Inflammatory macrophage (primary cell): ENCODE measurements around the gene VCL.

Source experiments
- DNase-seq, 2 donors: peaks; one replicate each; pipeline ENCODE4 v3.0.0-alpha.2; 2020 to 2022

Gene VCL

GRCh38 chr10:74077416-74077815, 79.5 kb downstream of the VCL start:
- DNase-seq, result no peak

- no peak for DNase-seq
These were observed 80.1 kb downstream of the VCL start for GRCh38 chr10:74078037-74078436.

- no peak for DNase-seq
These were observed 81.4 kb downstream of the VCL start for GRCh38 chr10:74079028-74079935.

GRCh38 chr10:74079936-74080590, 82.1 kb downstream of the VCL start:
- DNase-seq, result no peak

GRCh38 chr10:74081192-74081803, 83.4 kb downstream of the VCL start:
- DNase-seq, result peak; percentile 46 to 59

- DNase-seq, result peak; percentile 81
These were observed 84.2 kb downstream of the VCL start for GRCh38 chr10:74081941-74082718.

- DNase-seq, result no peak
These were observed 85.4 kb downstream of the VCL start for GRCh38 chr10:74083304-74083703.

- no peak for DNase-seq
These were observed 87.0 kb downstream of the VCL start for GRCh38 chr10:74084955-74085354.

- DNase-seq, result no peak
These were observed 88.4 kb downstream of the VCL start for GRCh38 chr10:74086317-74086716.

GRCh38 chr10:74088722-74089121, 90.8 kb downstream of the VCL start:
- DNase-seq, result no peak

GRCh38 chr10:74092372-74092771, 94.5 kb downstream of the VCL start:
- DNase-seq, result no peak

- no peak for DNase-seq
These were observed 95.7 kb downstream of the VCL start for GRCh38 chr10:74093530-74094164.

- no peak for DNase-seq
These were observed 96.3 kb downstream of the VCL start for GRCh38 chr10:74094231-74094630.

GRCh38 chr10:74096777-74097176, 98.9 kb downstream of the VCL start:
- DNase-seq, result no peak

- no peak for DNase-seq
These were observed 99.9 kb downstream of the VCL start for GRCh38 chr10:74097776-74098175.

GRCh38 chr10:74099420-74099819, 101.5 kb downstream of the VCL start:
- no peak for DNase-seq

GRCh38 chr10:74099836-74100235, 101.9 kb downstream of the VCL start:
- DNase-seq, result no peak

GRCh38 chr10:74103560-74104258, 105.8 kb downstream of the VCL start:
- DNase-seq, result peak in 1 of 2 donors; percentile 13

GRCh38 chr10:74104480-74104879, 106.6 kb downstream of the VCL start:
- DNase-seq, result no peak

- DNase-seq, result no peak
These were observed 107.1 kb downstream of the VCL start for GRCh38 chr10:74104996-74105395.

GRCh38 chr10:74107391-74107790, 109.5 kb downstream of the VCL start:
- DNase-seq, result no peak

GRCh38 chr10:74109452-74109851, 111.5 kb downstream of the VCL start:
- no peak for DNase-seq
